ENCODE data around the gene MOXD1. TPM values are rescaled to one million over a fixed set of nuclear protein-coding genes. Genes with fewer than 3 reads are reported as not detected.

The MOXD1 gene
- polyA plus RNA-seq, 1 donor (not counting 4 experiments of a cell fraction or from before 2014, with no cell fraction given): 2.7 TPM

DNA sequence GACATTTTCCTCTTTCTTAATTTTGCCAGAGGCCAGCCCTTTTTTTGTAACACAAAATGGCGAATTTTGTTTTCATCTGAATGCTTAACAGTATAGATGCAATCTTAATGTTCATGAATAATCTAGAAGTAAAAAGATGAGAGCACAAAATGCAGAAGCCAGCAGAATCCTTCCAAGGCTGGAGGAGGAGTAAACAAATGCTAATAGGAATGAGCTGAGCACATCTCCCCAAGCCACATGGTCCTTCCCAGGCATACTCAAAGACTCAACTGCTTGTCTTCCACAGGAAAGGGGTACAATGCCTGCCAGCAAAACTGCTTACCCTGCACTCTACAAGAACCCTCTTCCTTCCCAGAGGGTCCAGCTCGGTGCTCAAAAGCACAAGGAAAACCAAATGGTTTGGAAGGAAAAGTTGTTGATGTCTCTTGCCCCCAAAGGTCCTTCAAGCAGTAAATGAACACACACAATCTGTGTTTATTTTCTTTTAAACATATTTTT lies 155.1 kb downstream of the MOXD1 start:
- Histone ChIP-seq H3K9me3 (ENCODE audit: control insufficient read depth, low read depth, low read length) (no peaks in the 10 kb centered on the region), H3K36me3 (ENCODE audit: control insufficient read depth in 2 of 2, extremely low read depth in 1 of 2, insufficient read depth in 2 of 2, low read length in 2 of 2) (no peaks in the 10 kb centered on the region), H3K9me1 (ENCODE audit: control insufficient read depth, extremely low read depth, insufficient read depth, low read length) (no peaks in the 10 kb centered on the region), H3K4me2 (ENCODE audit: control insufficient read depth, extremely low read depth, insufficient read depth, low read depth, low read length) (no peak overlapping the region), H3K9ac (ENCODE audit: control insufficient read depth, extremely low read depth, insufficient read depth, low read length) (no peak overlapping the region), H3K4me3 (ENCODE audit: control insufficient read depth in 2 of 3, extremely low read depth in 1 of 3, insufficient read depth in 2 of 3, low read depth in 1 of 3, low read length in 3 of 3) (no peak overlapping the region), H3K27ac (ENCODE audit: control insufficient read depth, insufficient read depth, low read length) (no peak overlapping the region), H2AFZ (ENCODE audit: control insufficient read depth, low read length) (no peak overlapping the region), H3K4me1 (ENCODE audit: control insufficient read depth, extremely low read depth, insufficient read depth, low read length) (peaks cover 2% of the 10 kb centered on the region), H3K79me2 (ENCODE audit: control insufficient read depth, insufficient read depth, low read length) (no peaks in the 10 kb centered on the region), H3K27me3 (ENCODE audit: control insufficient read depth, extremely low read depth, insufficient read depth, low read length) (no peaks in the 10 kb centered on the region), H4K20me1 (ENCODE audit: control insufficient read depth, extremely low read depth, insufficient read depth, low read length) (no peaks in the 10 kb centered on the region)
- no peak for FAIRE-seq
- dilution Hi-C loops (cut with MboI; ENCODE audit: extremely low pct_ligation_motif_present, low sequenced_read_pairs): no loop called here
- TF ChIP-seq, protein P1, sequence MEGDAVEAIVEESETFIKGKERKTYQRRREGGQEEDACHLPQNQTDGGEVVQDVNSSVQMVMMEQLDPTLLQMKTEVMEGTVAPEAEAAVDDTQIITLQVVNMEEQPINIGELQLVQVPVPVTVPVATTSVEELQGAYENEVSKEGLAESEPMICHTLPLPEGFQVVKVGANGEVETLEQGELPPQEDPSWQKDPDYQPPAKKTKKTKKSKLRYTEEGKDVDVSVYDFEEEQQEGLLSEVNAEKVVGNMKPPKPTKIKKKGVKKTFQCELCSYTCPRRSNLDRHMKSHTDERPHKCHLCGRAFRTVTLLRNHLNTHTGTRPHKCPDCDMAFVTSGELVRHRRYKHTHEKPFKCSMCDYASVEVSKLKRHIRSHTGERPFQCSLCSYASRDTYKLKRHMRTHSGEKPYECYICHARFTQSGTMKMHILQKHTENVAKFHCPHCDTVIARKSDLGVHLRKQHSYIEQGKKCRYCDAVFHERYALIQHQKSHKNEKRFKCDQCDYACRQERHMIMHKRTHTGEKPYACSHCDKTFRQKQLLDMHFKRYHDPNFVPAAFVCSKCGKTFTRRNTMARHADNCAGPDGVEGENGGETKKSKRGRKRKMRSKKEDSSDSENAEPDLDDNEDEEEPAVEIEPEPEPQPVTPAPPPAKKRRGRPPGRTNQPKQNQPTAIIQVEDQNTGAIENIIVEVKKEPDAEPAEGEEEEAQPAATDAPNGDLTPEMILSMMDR (optimal IDR thresholded peaks at IDR 0.05 in 1 of 3, IDR thresholded peaks at IDR 0.05 in 1 of 3, conservative IDR thresholded peaks at IDR 0.05 in 1 of 3; ENCODE audit: extremely low read depth in 1 of 3, insufficient read depth in 2 of 3, low read length in 3 of 3): no peak
- no peak for DNase-seq (ENCODE audit: low read depth, low spot score)

Other genes with a start within 250 kb of the MOXD1 start
- gene STX7, start 111.6 kb upstream of the MOXD1 start, polyA plus RNA-seq: 28.8 to 41.0 TPM (median 34.9 TPM) in 3 replicates
- gene TAAR9, start 136.8 kb upstream of the MOXD1 start, polyA plus RNA-seq: not detected in 3 replicates
- not detected in 3 replicates for gene TAAR8, start 151.2 kb upstream of the MOXD1 start, polyA plus RNA-seq
- gene TAAR6, start 168.8 kb upstream of the MOXD1 start, polyA plus RNA-seq: not detected in 3 replicates
- gene TAAR5, start 188.3 kb upstream of the MOXD1 start, polyA plus RNA-seq: not detected in 3 replicates
- gene TAAR2, start 222.8 kb upstream of the MOXD1 start, polyA plus RNA-seq: not detected in 3 replicates

Measured in keratinocyte (primary cell).